NCI-H446 treated with DMSO at 0.1 percent for 48 hours (cell line): ENCODE measurements around the gene CXorf58.
"Not testable (repeated sequence)": the region's sequence is repeated elsewhere in the genome, so short reads cannot be mapped to it uniquely, and the experiment has no call there.

Experiments
- DNase-seq: peaks from one replicate; lab custom pipeline; 2025; lab: John Stamatoyannopoulos, UW

The CXorf58 gene

DNA sequence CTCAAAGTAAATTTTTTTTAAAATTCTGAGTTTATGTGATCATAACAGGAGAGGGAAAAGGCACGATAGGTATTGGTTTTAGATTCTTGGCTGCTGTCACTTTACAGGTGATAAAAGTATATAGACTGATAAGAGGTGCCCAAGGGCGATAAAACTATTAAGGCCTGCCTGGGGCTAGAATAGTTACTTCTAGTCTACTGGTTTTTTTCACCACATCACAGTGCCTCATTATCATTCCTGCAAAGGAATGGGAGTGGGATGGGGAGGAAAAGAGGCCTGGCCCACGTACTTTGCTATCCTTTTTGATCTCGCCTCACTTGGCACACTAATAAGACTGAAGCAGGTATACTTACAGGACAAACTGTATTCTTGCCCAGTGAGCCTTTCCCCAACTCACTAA, 46.6 kb downstream of the CXorf58 start:
- no peak for DNase-seq

DNA sequence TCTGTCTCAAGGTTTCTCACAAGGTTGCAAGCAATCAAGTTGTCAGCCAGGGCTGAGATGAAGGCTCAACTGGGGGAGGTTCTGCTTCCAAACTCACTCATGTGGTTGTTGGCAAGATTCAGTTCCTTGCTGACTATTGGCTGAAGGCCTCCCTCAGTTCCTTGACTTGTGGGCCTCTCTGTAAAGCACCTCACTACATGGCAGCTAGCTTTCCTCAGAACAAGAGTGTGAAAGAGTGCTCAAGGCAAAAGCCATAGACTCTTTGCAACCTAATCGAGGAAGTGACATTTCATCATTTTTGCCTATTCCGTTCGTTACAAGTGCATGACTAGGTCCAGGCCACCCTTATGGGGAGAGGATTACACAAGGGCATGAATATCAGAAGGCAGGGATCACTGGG, 52.0 kb downstream of the CXorf58 start:
- no peak for DNase-seq

DNA sequence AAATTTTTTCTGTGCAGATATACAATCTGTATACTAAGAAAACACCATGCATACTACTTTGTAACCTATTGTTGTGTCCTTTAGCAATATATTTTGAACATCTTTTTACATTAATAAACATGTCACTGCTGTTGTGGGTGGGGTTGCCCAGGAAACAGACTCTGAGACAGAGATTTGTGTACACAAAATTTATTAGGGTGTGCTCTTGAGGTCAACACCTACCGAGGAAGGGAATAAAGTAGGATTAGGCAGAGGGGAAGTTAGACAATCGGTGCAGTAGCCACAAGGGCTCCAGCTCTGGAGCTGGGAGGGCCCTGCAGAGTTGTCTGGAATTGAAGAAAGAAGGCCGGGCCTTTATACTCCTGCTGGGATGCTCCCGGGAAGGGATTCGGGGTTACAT, 56.4 kb downstream of the CXorf58 start:
- no peak for DNase-seq

- not testable (repeated sequence) for DNase-seq
Measured at GRCh38 chrX:23965630-23966029, 57.8 kb downstream of the CXorf58 start.

DNA sequence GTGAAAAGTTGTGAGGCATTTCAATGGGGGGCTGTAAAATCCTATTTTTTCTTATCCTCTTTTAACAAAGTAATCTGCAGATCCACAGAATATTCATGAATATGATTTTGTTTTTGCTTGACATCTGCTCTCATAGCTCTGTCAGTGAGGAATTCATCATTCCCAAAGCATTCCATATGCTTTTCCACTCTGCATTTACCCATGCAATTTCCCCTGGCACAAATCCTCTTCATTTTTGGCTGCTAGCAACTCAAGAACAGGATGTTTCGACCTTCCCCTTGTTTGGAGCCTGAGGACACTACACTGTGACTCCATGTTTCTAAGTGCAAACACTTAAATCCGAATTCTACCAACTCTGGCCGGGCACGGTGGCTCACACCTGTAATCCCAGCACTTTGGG, 70.7 kb downstream of the CXorf58 start:
- DNase-seq = peak; percentile 15

GRCh38 chrX:23980011-23980441, 72.2 kb downstream of the CXorf58 start:
- DNase-seq = no peak

DNA sequence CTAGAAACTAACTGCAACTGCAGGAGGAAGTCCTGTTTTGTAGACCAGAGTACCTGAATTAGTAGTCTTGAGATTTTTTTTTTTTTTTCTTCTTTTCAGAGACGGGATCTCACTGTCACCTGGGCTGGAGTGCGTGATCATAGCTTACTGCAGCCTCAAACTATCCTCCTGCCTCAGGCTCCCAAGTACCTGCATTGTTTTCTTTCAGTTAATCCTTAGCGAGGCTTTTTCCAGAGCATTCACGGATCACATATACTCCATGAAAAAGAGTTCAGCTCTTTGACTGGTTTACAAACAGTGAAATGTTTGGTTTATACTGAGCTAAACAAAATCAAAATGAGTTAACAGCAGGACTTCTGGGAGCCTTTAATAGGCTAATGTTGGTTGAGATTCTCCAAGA, 73.4 kb downstream of the CXorf58 start:
- no peak for DNase-seq

DNA sequence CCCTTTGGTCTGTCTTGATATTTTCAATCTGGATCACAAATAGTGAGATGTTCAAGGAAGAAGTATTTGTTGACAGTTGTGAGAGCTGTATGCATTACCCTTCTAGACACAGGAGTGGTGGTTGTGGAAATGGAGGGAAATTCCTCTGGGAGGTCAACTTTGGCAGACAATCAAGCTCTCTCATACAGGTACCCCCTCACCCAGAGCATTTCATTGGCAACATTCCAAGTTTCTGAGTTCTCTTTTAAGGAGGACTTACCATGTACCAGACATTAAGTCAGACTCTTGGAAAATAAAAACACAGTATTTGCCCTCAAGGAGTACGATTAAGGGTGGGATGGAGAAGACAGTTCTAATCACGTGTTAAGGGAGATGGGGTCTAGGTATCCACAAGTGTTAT, 73.9 kb downstream of the CXorf58 start:
- DNase-seq = no peak

DNA sequence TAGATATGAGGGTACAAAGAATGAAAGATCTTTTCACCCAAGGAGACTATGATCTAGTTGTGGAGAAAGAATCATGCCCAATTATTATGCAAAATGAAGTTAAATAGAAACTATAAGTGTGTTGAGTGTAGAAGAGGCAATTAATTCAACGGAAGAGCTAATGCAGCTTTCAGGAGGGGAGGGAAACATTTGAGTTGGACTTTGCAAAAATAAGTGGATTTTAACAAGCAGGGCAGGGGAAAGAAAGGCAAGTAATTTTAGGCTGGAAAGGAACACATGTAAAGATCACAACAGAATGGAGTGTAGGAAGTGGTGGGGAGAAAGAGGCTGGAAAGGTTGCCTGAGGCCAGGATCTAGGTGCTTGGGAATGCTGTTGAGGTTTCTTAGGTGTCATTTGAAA, 75.1 kb downstream of the CXorf58 start:
- no peak for DNase-seq
